ENCODE results near the gene SPATA2L.

DNA sequence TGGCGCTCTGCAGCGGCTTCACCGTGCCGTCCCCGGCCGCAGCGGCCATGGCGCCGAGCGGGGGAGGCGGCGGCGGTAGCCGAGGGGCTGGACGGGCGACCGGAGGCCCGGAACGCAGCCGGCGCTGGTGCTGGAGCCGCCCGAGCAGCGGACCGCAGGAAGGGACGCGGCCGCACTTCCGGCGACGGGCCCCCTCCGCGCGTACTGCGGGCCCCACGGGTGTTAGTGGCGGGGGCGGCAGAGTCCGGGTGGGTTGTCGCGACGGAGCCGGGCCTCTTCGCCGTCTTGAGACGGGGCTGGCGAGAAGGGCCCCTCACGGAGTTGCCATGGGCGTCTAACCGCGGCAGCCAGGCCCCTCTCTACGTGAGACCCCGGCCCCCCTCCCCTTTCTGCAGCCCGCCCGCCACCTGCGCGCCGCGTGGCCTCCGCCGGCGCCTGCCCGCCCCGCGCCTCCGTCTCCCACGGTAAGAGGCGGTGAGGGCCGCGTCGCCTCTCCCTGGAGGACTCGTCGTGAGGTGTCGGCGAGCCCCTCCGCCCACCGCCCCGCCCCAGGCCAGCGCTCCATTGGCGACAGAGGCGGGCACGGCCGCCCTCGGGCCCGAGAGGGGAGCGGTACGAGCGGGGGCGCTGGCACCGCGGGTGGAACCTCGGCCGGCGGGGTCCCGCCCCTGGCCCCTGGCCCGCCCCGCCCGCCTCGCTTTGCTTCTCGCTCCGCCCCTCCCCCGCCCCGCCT is 19.5 kb upstream of the SPATA2L start, which contains the start of the genes VPS9D1 and ZNF276:
- TF ChIP-seq POLR2AphosphoS5 (IDR thresholded peaks at IDR 0.05; ENCODE audit: low read depth, low read length) (peak; percentile 33), SIN3A (IDR thresholded peaks at IDR 0.05; ENCODE audit: borderline replicate concordance, insufficient read depth, low read length) (0 out of 2 replicates have a peak, but pooled peaks have one; percentile 17), TAF1 (IDR thresholded peaks at IDR 0.05; ENCODE audit: borderline replicate concordance, insufficient read depth, low read length) (no peak)
- TF ChIP-seq, protein P1, sequence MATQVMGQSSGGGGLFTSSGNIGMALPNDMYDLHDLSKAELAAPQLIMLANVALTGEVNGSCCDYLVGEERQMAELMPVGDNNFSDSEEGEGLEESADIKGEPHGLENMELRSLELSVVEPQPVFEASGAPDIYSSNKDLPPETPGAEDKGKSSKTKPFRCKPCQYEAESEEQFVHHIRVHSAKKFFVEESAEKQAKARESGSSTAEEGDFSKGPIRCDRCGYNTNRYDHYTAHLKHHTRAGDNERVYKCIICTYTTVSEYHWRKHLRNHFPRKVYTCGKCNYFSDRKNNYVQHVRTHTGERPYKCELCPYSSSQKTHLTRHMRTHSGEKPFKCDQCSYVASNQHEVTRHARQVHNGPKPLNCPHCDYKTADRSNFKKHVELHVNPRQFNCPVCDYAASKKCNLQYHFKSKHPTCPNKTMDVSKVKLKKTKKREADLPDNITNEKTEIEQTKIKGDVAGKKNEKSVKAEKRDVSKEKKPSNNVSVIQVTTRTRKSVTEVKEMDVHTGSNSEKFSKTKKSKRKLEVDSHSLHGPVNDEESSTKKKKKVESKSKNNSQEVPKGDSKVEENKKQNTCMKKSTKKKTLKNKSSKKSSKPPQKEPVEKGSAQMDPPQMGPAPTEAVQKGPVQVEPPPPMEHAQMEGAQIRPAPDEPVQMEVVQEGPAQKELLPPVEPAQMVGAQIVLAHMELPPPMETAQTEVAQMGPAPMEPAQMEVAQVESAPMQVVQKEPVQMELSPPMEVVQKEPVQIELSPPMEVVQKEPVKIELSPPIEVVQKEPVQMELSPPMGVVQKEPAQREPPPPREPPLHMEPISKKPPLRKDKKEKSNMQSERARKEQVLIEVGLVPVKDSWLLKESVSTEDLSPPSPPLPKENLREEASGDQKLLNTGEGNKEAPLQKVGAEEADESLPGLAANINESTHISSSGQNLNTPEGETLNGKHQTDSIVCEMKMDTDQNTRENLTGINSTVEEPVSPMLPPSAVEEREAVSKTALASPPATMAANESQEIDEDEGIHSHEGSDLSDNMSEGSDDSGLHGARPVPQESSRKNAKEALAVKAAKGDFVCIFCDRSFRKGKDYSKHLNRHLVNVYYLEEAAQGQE (IDR thresholded peaks at IDR 0.05; ENCODE audit: insufficient read depth in 1 of 2, low read depth in 2 of 2, low read length in 2 of 2) = no peak

All from PFSK-1 (cell line).